RPMI8226 (cell line): ENCODE results near the gene KCNIP2.

Source experiments
- DNase-seq: peaks from one replicate; pipeline ENCODE4 v3.0.0-alpha.2; 2015

The KCNIP2 gene

GRCh38 chr10:101851411-101852116, 8.0 kb upstream of the KCNIP2 start:
- DNase-seq = no peak

- no peak for DNase-seq
These were observed 7.1 kb upstream of the KCNIP2 start for GRCh38 chr10:101850749-101851148.

DNA sequence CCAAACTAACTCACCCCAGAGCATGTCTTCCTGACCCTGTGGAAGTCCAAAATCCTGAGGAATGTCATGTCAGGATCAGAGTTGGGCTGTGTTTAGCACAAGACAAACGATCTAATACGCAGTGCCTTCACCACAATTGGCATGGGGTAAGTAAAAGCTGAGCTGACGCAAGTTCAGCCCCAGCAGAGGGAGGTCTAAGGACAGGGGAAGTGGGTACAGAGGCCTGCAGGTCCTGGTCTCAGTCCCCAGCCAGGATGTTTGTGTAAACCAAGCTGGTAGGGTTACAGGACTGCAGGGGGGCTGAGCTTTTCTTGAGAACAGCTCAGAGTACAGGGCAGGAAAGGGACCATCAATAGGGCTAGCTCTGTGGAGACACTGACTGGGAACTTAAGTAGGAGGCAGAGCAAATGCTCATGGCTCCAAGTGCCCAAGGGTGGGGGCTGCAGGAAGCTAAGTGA, 5.3 kb upstream of the KCNIP2 start:
- DNase-seq = no peak

GRCh38 chr10:101848408-101848807, 4.8 kb upstream of the KCNIP2 start:
- no peak for DNase-seq

DNA sequence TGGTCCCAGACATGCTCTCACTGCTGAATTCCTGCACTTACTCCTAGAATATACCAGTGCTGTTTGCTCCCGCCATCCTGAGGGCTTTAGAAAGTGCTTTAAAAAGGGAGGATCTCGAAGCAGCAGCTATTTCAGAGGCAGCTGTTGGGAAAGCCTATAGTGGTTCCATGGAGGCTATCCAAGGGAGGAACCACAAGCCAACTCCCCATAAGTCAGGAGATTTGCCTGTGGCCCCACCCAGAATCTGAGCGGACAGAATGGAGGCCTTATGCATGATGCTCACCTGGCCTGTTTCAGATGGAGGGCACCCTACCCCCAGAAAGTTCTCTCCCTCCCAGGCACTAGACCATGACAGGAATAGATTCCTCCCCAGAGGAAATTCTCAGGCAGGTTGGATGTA, 2.3 kb upstream of the KCNIP2 start:
- DNase-seq = no peak

- DNase-seq = no peak
These were observed 1.8 kb downstream of the KCNIP2 start for GRCh38 chr10:101841826-101842225.

DNA sequence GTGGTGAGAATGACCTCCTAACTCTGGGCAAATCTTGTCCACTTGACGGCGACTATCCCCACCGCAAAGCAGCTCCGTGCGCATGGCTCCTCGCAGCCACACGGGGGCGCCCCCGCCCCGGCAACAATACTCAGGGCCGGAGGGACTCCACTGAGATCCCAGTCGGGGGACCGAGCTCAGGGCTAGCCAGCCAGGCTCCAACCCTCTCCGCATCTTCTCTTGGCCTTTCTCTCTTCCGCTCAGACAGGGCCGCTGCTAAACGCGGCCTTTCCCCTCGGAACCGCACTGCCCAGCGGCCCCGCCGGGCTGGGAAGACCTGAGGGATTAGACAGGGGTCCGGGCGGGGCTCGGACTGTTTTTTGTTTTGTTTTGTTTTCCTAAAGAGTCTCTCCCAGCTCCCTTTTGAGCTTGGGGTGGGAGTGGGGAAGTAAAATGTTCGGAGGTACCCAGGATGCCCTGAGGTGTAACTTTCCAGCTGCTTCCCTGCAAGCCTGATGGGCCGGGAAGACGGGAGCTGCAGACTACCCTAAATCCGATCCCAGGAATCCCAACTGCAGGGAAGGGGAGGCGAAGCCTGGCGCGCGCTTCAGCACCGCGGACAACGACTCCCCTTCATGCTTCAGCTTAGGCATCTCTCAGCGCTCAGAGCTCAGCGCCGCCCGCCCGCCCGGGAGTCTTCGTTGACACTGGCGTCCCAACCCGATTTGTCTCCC, 2.7 kb downstream of the KCNIP2 start:
- DNase-seq = peak; percentile 76

- peak; percentile 69 for DNase-seq
These were observed 3.4 kb downstream of the KCNIP2 start for GRCh38 chr10:101840102-101840684.

GRCh38 chr10:101839416-101840063, 4.1 kb downstream of the KCNIP2 start:
- peak; percentile 69 for DNase-seq

DNA sequence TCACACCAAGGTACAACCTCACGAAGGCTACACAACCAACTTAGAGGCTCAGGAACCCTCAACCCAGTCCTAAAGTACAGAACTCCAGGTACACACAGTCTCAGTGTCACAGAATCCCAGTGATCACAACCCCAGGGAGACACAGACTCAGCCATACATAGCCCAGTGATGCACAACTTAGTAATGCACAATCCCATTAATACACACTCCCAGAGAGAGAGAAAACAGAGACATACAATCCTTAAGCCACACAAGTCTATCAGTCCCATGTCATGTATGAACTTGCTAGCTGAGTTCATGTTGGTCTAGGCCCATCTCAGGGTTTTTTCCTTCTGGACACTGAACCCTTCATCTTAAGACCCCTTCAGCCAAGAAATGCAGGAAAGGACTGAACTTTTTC, 4.6 kb downstream of the KCNIP2 start:
- no peak for DNase-seq

GRCh38 chr10:101838416-101838970, 5.1 kb downstream of the KCNIP2 start:
- DNase-seq = no peak

- no peak for DNase-seq
These were observed 5.9 kb downstream of the KCNIP2 start for GRCh38 chr10:101837748-101838147.

DNA sequence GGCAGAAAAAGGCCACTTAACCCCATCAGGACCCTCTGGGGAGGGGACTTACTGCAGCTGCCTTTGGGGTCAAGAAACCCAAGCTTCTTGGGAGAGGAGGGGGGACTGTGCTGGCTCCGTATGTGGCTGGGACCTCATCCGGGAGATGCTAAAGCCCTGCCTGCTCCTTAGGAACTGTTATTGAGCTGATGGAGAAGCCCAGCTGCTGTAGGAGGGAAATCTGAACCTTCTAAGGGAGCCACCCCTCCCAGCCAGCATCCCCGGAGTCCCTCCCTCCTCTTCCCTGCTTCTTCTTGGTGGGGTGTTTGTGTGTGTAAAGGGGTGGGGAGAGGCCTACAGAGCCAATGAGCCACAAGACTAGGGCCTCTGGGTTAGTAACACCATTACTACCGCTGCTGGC, 8.2 kb downstream of the KCNIP2 start:
- no peak for DNase-seq

DNA sequence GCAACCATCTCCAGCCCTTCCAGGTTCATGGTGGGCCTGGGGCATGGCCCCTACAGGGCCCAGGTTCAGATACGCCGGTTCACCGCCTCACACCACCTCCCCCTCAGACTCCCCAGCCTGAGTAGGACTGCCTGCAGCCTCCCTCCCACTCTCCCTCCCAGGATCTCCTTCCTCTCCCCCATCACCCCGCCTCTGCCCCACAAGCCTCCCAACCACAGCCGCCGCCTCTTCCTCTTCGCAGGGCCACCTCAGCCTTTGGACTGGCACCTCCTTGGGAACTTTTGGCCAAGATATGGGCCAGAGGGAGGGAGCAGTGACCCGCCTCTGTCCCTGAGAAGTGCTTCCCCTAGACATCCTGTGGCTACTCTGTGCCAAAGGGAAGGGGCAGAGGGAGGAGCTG, 9.3 kb downstream of the KCNIP2 start:
- DNase-seq = no peak

DNA sequence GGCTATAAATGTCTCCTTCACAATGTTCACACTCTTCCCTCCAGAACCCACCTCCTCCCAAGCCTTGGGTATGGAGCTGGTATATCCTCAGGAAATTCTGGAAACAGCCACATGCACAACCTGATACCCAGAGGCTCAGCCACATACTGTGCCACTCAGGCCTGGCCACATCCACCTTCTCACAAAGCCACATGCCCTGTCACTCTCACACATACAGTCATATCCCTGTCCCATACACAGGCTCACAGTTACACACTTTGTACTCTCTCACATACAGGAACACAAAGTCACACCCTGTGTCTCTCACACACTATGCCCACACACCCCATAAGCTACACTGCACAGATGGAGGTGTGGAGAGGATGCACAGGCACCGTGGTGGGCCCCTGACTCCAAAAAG, 10.1 kb downstream of the KCNIP2 start:
- no peak for DNase-seq

DNA sequence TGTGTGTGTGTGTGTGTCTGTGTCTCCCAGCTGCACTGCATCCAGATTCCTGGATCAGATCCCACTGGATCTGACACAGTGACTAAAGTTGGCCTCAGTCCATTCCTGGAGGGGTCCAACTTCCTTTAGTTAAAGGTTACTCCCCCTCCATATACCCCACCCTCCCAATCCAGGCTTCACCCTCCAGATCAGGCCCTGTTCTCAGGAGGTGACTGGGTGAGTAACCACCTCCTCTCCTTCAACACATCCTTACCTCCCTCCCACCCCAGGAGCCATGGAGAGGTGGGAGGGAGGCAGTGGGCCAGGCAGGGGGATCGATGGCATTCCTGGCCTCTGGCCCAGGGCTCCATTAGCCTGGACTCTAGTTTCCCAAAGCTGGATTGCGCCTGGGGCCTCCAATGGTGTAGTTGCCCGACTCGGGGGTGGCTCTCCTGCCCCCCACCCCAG, 11.3 kb downstream of the KCNIP2 start:
- DNase-seq = no peak

DNA sequence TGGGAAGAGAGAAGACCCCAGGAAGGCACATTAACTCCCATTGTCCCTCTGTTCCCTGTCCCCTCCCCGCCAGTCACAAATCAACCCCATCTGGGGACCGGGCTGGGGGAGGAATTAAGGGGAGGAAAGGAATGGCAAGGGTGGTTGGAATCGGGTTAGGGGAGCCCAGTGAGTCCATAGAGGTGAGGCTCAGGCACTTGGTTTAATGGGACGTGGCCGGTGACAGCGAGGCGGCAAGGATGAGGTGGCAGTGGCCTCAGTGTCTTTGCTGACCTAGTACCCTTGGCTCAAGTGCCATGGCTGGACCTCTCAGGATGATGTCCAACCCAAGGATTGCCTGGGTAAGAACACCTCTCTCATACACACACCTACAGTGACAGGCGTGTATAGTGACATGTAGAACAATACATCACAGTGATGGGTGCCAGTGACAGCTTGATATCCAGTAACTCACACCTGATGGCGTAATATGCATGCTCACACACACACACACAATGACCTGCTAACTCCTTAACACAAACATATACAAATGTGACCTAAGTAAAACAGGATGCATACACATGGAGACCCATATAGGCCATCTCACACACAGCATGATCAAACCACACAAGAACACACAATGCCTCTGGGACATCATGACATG, 12.3 kb downstream of the KCNIP2 start:
- DNase-seq = no peak

GRCh38 chr10:101830322-101831168, 13.1 kb downstream of the KCNIP2 start:
- peak; percentile 88 for DNase-seq

DNA sequence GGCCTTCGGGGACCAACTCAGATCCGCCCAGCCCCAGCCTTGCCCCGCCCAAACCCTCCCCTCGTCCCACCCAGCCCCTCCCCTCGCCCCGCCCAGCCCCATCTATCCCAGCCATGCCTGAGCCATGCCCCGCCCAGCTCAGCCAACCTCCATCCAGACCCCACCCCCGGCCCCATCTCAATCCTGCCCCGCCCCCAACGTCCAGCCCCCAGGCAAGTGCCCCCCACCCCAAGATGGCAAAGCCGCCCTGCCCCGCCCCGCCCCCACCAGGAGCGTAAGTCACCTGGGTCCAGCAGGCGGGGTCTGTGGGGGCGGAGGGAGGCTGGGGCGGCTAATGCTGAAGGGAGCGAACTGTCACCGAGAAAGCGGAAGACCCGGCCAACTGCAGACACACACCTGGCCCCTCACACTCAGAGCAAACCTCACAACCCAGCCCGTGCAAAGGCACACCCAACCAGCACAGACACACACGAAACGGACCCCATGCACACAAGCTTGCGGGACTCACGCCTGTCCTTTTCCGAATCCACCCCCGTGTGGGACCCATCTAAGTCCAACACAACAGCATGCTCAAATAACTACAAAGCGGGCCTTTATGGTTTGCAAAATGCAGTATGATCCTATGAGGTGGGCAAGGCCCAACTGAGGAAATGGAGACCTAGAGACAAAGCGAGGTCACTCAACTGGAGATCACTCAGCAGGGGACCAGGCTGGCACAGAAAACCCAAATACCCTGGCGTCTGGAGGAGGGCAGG, 13.9 kb downstream of the KCNIP2 start:
- DNase-seq = no peak

- no peak for DNase-seq
These were observed 14.6 kb downstream of the KCNIP2 start for GRCh38 chr10:101828766-101829551.
